HepG2 (cell line): Measurements from ENCODE around the gene CSNK1A1. TPM values are rescaled to one million over a fixed set of nuclear protein-coding genes. Genes with fewer than 3 reads are reported as not detected.

Source experiments
- FOXP1 ChIP-seq, 2 experiments: fragments of 450-650 bp in 1 of 2; IDR thresholded peaks; 2 replicates each; pipeline ENCODE4 v1.6.1; 2017 to 2018; ENCODE audit warnings: antibody characterized with exemption in 1 of 2
- GTF3A ChIP-seq: sonication (generic); formaldehyde crosslinking; conservative IDR thresholded peaks from 2 replicates; pipeline ENCODE4 v1.4.0; 2020; ENCODE audit warnings: mild to moderate bottlenecking, missing genetic modification reagents
- HINFP ChIP-seq: sonication (generic); formaldehyde crosslinking; IDR thresholded peaks from 2 replicates; pipeline ENCODE4 v1.4.0; 2020; ENCODE audit warnings: low read depth, mild to moderate bottlenecking, missing genetic modification reagents
- NR3C1 ChIP-seq: sonication (generic); formaldehyde crosslinking; IDR thresholded peaks from 2 replicates; pipeline ENCODE4 v1.4.0; 2020; ENCODE audit warnings: missing genetic modification reagents
- POLR2AphosphoS2 ChIP-seq: IDR thresholded peaks from 2 replicates; pipeline ENCODE4 v1.6.1; 2011; ENCODE audit warnings: low read depth, low read length, improper control_type of control experiment
- SAFB2 ChIP-seq: sonication (generic); formaldehyde crosslinking; IDR thresholded peaks from 2 replicates; pipeline ENCODE4 v1.5.1; 2020; ENCODE audit warnings: missing genetic modification reagents, low read depth, mild to moderate bottlenecking, borderline replicate concordance
- SSRP1 ChIP-seq: IDR thresholded peaks from 2 replicates; pipeline ENCODE4 v1.6.1; 2016; ENCODE audit warnings: control low read depth
- WIZ ChIP-seq: sonication (generic); formaldehyde crosslinking; IDR thresholded peaks from 2 replicates; pipeline ENCODE4 v1.5.1; 2020; ENCODE audit warnings: mild to moderate bottlenecking, missing genetic modification reagents
- XBP1 ChIP-seq: sonication (generic); formaldehyde crosslinking; IDR thresholded peaks from 2 replicates; pipeline ENCODE4 v1.5.0; 2020; ENCODE audit warnings: missing genetic modification reagents
- ZC3H4 ChIP-seq: sonication (generic); formaldehyde crosslinking; IDR thresholded peaks from 2 replicates; pipeline ENCODE4 v1.4.0; 2020; ENCODE audit warnings: missing genetic modification reagents, borderline replicate concordance
- ZNF235 ChIP-seq: sonication (generic); formaldehyde crosslinking; IDR thresholded peaks from 2 replicates; pipeline ENCODE4 v1.8.1; 2023; ENCODE audit warnings: mild to moderate bottlenecking, missing genetic modification reagents, borderline replicate concordance
- ZNF280B ChIP-seq: sonication (generic); formaldehyde crosslinking; IDR thresholded peaks from 2 replicates; pipeline ENCODE4 v1.5.0; 2020; ENCODE audit warnings: missing genetic modification reagents, mild to moderate bottlenecking, borderline replicate concordance
- ZNF317 ChIP-seq: sonication (generic); formaldehyde crosslinking; IDR thresholded peaks from 2 replicates; pipeline ENCODE4 v1.5.0; 2020; ENCODE audit warnings: mild to moderate bottlenecking, missing genetic modification reagents
- ZNF329 ChIP-seq: sonication (generic); formaldehyde crosslinking; IDR thresholded peaks from 2 replicates; pipeline ENCODE4 v1.9.0; 2021; ENCODE audit warnings: low read depth, mild to moderate bottlenecking, missing genetic modification reagents
- ZNF337 ChIP-seq: sonication (generic); formaldehyde crosslinking; IDR thresholded peaks from 2 replicates; pipeline ENCODE4 v1.5.1; 2020; ENCODE audit warnings: missing genetic modification reagents, low read depth, mild to moderate bottlenecking, borderline replicate concordance
- ZNF431 ChIP-seq: sonication (generic); formaldehyde crosslinking; IDR thresholded peaks from 2 replicates; pipeline ENCODE4 v1.9.0; 2022; ENCODE audit warnings: missing genetic modification reagents, low read depth, mild to moderate bottlenecking, borderline replicate concordance
- ZNF761 ChIP-seq: sonication (generic); formaldehyde crosslinking; conservative IDR thresholded peaks from 2 replicates; pipeline ENCODE4 v1.4.0; 2020; ENCODE audit warnings: mild to moderate bottlenecking, missing genetic modification reagents
- ZNF766 ChIP-seq: sonication (generic); formaldehyde crosslinking; IDR thresholded peaks from 2 replicates; pipeline ENCODE4 v1.5.0; 2020; ENCODE audit warnings: missing genetic modification reagents, borderline replicate concordance
- polyA plus RNA-seq, 8 experiments: library from polyadenylated mRNA; depleted of rRNA in 3 of 8; stranded (reverse) in 7 of 8; unstranded in 1 of 8; fragments of >200 nt; fragmentation: Illumina TruSeq in 4 of 8; extraction: Trizol in 4 of 8; gene quantifications; 2 replicates each; pipeline versions ENCODE4 v1.2.1 to v1.2.3, GENCODE V29; 2011 to 2016; ENCODE audit warnings: low read depth in 4 of 8, missing spikeins in 1 of 8, mixed read lengths in 1 of 8; ENCODE audit not compliant: insufficient read depth in 1 of 8
- total RNA-seq, 5 experiments: library from RNA; depleted of rRNA; stranded (reverse); fragments of >200 nt; fragmentation: Illumina TruSeq; extraction: Trizol; gene quantifications; 2 replicates each; pipeline ENCODE4 v1.2.3, GENCODE V29; 2016; ENCODE audit warnings: low read depth in 1 of 5
- TF ChIP-seq, protein P1 (sequence below): sonication (generic); formaldehyde crosslinking; IDR thresholded peaks from 2 replicates; pipeline ENCODE4 v1.5.1; 2020; ENCODE audit warnings: mild to moderate bottlenecking, missing genetic modification reagents, borderline replicate concordance
- TF ChIP-seq, protein P2 (sequence below), 2 experiments: IDR thresholded peaks; 2 replicates each; pipeline ENCODE4 v1.6.1; 2011 to 2012; ENCODE audit warnings: low read length in 2 of 2, borderline replicate concordance in 1 of 2, low read depth in 1 of 2, mild to moderate bottlenecking in 1 of 2, moderate library complexity in 1 of 2

Gene CSNK1A1
- total and polyA plus RNA-seq, 2 of the 13 experiments (the other 11 are each of a cell fraction or from before 2014, with no cell fraction given) = 89.0 to 149 TPM

GRCh38 chr5:149452007-149452664 lies 99.1 kb downstream of the CSNK1A1 start (continued):
- peak; percentile 66; the same call in 1 of the 2 replicates for TF ChIP-seq ZNF761 (CRISPR knock-in tag)
- TF ChIP-seq ZNF337 (CRISPR knock-in tag) = no peak
- no peak for TF ChIP-seq POLR2AphosphoS2
- TF ChIP-seq, protein P1, sequence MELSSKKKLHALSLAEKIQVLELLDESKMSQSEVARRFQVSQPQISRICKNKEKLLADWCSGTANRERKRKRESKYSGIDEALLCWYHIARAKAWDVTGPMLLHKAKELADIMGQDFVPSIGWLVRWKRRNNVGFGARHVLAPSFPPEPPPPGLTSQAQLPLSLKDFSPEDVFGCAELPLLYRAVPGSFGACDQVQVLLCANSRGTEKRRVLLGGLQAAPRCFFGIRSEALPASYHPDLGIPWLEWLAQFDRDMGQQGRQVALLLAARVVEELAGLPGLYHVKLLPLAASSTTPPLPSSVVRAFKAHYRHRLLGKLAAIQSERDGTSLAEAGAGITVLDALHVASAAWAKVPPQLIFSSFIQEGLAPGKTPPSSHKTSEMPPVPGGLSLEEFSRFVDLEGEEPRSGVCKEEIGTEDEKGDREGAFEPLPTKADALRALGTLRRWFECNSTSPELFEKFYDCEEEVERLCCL = 0 out of 2 replicates have a peak, but pooled peaks have one; percentile 46
- TF ChIP-seq SSRP1 (CRISPR knock-in tag) = no peak
- no peak for TF ChIP-seq WIZ
- peak; percentile 75; the same call in 1 of the 2 replicates for TF ChIP-seq SAFB2 (CRISPR knock-in tag)
- TF ChIP-seq ZC3H4 = no peak
- TF ChIP-seq FOXP1 (IDR thresholded peaks at IDR 0.05) = no peak
- 0 out of 2 replicates have a peak, but pooled peaks have one; percentile 25 for TF ChIP-seq FOXP1 (CRISPR knock-in tag; IDR thresholded peaks at IDR 0.05)
- no peak; the same call in 1 of the 2 replicates for TF ChIP-seq HINFP
- no peak for TF ChIP-seq GTF3A
- 0 out of 2 replicates have a peak, but pooled peaks have one; percentile 45 for TF ChIP-seq ZNF766
- TF ChIP-seq ZNF280B = no peak
- TF ChIP-seq ZNF235 = no peak
- TF ChIP-seq NR3C1 (CRISPR knock-in tag) = no peak
- TF ChIP-seq, protein P2, sequence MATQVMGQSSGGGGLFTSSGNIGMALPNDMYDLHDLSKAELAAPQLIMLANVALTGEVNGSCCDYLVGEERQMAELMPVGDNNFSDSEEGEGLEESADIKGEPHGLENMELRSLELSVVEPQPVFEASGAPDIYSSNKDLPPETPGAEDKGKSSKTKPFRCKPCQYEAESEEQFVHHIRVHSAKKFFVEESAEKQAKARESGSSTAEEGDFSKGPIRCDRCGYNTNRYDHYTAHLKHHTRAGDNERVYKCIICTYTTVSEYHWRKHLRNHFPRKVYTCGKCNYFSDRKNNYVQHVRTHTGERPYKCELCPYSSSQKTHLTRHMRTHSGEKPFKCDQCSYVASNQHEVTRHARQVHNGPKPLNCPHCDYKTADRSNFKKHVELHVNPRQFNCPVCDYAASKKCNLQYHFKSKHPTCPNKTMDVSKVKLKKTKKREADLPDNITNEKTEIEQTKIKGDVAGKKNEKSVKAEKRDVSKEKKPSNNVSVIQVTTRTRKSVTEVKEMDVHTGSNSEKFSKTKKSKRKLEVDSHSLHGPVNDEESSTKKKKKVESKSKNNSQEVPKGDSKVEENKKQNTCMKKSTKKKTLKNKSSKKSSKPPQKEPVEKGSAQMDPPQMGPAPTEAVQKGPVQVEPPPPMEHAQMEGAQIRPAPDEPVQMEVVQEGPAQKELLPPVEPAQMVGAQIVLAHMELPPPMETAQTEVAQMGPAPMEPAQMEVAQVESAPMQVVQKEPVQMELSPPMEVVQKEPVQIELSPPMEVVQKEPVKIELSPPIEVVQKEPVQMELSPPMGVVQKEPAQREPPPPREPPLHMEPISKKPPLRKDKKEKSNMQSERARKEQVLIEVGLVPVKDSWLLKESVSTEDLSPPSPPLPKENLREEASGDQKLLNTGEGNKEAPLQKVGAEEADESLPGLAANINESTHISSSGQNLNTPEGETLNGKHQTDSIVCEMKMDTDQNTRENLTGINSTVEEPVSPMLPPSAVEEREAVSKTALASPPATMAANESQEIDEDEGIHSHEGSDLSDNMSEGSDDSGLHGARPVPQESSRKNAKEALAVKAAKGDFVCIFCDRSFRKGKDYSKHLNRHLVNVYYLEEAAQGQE (IDR thresholded peaks at IDR 0.05; ENCODE audit: borderline replicate concordance in 1 of 2, low read depth in 1 of 2, low read length in 2 of 2) = no peak
- peak; percentile 78; the same call in 1 of the 2 replicates for TF ChIP-seq ZNF431 (CRISPR knock-in tag)
- TF ChIP-seq ZNF317 = peak; percentile 49; the same call in 1 of the 2 replicates
- no peak for TF ChIP-seq ZNF329 (CRISPR knock-in tag)
- no peak for TF ChIP-seq XBP1 (CRISPR knock-in tag)
